AG09309 (cell line): Measurements from ENCODE around the gene NTN3.

ENCODE experiments used
- DNase-seq: peaks from one replicate; pipeline ENCODE4 v3.0.0-alpha.2; 2010; ENCODE audit warnings: low read depth
- H3K4me3 ChIP-seq: 2 replicates; pipeline ENCODE4 v1.5.1; 2011; ENCODE audit warnings: mild to moderate bottlenecking, low read depth, low read length, moderate library complexity; ENCODE audit not compliant: control insufficient read depth
- TF ChIP-seq, protein P1 (sequence below): IDR thresholded peaks from 2 replicates; pipeline ENCODE4 v1.5.1; 2011; ENCODE audit warnings: mild to moderate bottlenecking, low read depth, low read length, inconsistent platforms; ENCODE audit not compliant: insufficient read depth, control insufficient read depth; ENCODE audit errors: missing control alignments

Gene NTN3

DNA sequence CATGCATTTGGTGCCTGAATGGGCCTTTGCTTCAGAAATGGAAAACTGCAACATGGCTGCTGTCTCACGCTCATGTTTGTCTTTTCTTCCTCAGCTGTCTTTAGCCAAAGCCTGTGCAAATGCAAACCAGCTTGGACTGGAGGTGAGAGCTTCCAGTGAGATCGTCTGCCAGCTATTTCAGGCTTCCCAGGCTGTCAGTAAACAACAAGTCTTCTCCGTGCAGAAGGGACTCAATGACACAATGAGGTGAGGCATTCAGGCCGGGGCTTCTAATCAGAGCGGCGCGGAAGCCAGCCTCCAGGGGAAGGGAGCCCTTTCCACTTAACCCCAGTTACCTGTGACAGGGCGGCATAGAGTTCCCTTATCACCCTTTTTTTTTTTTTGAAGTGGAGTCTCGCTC, 27.5 kb upstream of the NTN3 start:
- DNase-seq: no peak
- TF ChIP-seq, protein P1, sequence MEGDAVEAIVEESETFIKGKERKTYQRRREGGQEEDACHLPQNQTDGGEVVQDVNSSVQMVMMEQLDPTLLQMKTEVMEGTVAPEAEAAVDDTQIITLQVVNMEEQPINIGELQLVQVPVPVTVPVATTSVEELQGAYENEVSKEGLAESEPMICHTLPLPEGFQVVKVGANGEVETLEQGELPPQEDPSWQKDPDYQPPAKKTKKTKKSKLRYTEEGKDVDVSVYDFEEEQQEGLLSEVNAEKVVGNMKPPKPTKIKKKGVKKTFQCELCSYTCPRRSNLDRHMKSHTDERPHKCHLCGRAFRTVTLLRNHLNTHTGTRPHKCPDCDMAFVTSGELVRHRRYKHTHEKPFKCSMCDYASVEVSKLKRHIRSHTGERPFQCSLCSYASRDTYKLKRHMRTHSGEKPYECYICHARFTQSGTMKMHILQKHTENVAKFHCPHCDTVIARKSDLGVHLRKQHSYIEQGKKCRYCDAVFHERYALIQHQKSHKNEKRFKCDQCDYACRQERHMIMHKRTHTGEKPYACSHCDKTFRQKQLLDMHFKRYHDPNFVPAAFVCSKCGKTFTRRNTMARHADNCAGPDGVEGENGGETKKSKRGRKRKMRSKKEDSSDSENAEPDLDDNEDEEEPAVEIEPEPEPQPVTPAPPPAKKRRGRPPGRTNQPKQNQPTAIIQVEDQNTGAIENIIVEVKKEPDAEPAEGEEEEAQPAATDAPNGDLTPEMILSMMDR: no peak
- H3K4me3 ChIP-seq: no peak overlapping the region

DNA sequence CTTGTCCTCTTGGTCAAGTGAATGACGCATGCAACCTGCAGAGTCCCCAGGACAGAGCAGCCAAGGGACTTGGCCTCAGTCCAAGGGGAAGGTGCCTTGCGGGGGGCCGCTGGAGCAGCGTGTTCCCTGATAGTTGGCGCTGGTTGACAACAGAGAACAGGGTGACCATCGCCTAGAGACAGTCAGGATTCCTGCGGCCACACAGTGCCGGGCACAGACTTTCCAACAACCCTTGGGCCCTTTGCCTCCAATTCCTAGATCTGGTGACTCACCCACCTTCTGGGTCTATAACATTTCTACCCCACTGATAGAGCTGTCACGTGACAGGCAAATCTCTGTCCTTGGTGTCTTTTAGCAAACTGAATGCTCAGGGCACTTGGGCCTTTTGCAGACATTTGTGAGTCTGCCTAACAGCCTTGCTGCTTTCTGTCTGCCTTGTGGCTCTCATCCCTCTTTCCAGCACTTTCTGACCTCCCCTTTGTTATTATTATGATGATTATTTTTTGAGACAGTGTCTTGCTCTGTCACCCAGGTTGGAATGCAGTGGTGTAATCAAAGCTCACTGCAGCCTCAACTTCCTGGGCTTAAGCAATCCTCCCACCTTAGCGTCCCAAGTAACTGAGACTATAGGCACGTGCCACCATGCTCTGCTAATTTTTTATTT, 23.0 kb upstream of the NTN3 start:
- H3K4me3 ChIP-seq: no peak overlapping the region
- DNase-seq: no peak
- TF ChIP-seq, protein P1: no peak

DNA sequence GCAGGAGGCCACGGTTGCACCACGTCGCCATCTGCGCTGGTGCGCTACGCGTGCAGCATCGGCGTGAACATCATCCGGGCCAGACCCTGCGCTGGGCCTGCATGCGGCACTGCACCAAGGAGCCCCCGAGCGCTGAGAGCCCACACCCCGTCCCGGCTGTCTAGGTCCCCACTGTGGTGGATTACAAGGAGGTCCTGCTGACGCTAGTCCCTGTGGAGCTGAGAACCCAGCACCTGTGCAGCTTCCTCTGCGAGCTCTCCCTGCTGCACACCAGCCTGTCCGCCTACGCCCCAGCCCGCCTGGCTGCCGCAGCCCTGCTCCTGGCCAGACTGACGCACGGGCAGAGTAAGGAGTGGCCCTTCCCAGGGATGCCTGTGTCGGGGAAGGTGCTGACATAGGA, 22.0 kb upstream of the NTN3 start:
- no peak overlapping the region for H3K4me3 ChIP-seq
- TF ChIP-seq, protein P1: no peak
- DNase-seq: no peak

DNA sequence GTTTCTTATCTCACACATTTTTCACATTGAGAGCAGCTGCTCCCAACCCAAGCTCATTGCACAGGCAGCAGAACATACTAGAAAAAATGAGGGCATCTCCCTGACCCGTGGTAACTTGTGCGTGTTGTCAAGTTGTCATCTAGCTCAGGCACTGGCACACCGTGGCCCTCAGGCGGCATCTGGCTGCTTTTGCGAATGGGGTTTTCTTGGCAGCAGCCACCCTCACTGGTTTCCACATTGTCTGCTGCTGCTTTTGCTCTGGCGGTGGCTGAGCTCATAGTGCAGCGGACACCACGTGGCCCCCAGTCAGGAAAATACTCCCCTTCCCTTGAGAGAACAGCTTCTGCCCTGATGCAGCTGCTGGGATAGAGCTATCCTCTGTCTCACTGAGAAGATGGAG, 20.6 kb upstream of the NTN3 start:
- no peak overlapping the region for H3K4me3 ChIP-seq
- TF ChIP-seq, protein P1: no peak
- no peak for DNase-seq

DNA sequence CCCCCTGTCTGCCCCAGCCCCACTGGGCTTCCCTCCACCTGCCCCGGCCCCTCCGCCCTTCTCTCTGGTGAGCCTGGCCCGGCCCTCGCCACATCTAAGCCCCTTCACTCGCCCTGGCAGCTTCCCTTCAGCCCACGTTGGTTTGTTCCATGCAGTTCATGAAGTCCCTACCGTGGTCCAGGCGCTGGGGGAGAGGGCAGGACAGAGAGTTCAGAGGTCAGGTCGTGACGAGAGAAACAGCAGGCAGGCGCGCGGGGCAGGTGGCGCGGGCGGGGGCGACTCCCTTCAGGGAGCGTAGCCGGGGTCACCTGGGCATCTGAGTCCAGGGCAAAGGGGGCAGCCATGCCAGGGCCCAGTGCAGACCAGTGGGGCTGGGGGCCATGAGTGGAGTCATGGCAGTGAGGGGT, 20.1 kb upstream of the NTN3 start:
- no peak for DNase-seq

GRCh38 chr16:2451851-2452320, 19.2 kb upstream of the NTN3 start:
- TF ChIP-seq, protein P1: no peak

More for the DNA sequence above, 20.1 kb upstream of the NTN3 start:
- TF ChIP-seq, protein P1: no peak
- H3K4me3 ChIP-seq: no peak overlapping the region

GRCh38 chr16:2452650-2453049, 18.4 kb upstream of the NTN3 start:
- no peak overlapping the region for H3K4me3 ChIP-seq
- TF ChIP-seq, protein P1: no peak
- no peak for DNase-seq

More at GRCh38 chr16:2451851-2452320, 19.2 kb upstream of the NTN3 start:
- no peak for DNase-seq
- no peak overlapping the region for H3K4me3 ChIP-seq
